HG03064 (cell line): ENCODE data around the gene FBP1.
"Not testable (repeated sequence)": the region's sequence is repeated elsewhere in the genome, so short reads cannot be mapped to it uniquely, and the experiment has no call there.

Experiments
- ATAC-seq: cut with Tn5 transposase; IDR thresholded peaks from one replicate; pipeline ENCODE4 v1.9.1; 2021; ENCODE audit warnings: low read depth; ENCODE audit not compliant: unreplicated experiment

Gene FBP1

DNA sequence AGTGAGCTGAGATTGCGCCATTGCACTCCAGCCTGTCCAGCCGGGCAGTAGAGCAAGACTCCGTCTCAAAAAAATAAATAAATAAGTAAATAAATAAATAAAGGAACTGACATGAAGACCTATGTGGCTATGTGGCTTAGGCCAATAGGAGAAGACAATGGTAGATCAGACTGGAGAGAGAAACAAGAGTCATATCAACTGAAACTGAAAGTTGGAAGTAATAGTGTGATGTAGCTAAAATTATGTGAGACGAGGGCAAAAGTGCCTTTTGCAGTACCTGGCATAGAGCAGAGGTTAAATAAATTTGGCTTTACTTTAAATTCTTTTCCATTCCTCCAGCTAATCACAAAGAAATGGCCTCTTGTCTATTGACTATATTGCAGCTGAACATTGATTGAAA is 53.0 kb downstream of the FBP1 start:
- ATAC-seq, result no peak

DNA sequence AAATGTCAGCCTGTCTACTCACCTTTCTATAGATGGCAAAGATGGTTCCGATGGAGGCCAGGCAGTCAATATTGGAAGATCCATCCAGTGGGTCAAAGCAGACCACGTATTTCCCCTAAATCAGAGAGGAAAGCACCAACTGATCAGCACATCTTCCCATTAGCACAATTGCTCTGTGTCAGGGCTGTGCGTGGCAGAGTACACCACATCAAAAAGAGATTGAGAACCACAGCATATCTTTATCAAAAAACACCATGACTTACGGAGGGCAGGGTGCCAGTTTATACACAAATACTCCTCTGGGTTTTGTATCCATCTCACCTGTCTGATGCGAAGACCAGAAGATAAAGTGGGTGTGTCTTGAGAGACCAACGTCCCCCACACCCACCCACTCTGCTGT is 54.8 kb downstream of the FBP1 start:
- ATAC-seq, result no peak

DNA sequence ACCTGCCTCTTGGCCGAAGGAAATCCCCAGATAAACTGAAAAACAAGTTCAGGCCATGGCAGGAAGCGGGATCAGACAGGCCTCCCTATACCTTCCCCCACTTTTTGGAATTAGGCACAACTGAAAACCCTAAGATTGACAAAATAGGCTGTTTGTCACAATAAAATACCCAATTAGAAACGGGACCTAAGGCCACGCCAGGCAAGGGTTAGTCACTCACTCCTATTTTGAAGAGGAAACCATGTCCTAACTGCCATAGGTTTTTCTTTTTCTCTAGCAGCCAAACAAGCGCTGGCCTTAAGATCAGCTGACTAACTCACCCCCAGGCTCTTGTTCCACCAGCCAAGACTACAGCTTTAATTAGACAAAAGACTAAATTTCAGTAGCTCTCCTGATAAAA is 57.6 kb downstream of the FBP1 start:
- no peak for ATAC-seq

- no peak for ATAC-seq
Measured at GRCh38 chr9:94577571-94577970, 61.7 kb downstream of the FBP1 start.

DNA sequence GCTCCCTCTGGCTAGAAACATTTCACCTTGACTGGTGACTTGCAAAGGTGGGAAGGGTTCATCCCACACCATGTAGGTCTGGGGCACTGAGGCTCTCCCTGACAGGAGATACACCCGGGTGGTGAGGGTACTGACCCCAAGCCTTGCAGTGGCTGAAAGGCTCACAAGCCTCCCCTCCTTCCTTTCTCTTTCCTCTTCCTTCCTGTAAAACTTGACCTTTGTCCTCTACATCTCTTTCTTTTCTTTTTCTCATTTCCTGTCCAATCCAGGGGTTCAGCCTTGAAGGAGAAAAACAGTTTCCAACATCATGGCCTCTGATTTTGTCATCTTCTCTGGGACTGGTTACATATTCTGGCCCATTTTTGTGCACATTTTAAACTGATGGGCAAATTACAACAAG is 62.3 kb downstream of the FBP1 start:
- ATAC-seq, result no peak

- ATAC-seq, result no peak
Measured at GRCh38 chr9:94576131-94576530, 63.2 kb downstream of the FBP1 start.

- ATAC-seq, result no peak
Measured at GRCh38 chr9:94568972-94569712, 70.2 kb downstream of the FBP1 start.

DNA sequence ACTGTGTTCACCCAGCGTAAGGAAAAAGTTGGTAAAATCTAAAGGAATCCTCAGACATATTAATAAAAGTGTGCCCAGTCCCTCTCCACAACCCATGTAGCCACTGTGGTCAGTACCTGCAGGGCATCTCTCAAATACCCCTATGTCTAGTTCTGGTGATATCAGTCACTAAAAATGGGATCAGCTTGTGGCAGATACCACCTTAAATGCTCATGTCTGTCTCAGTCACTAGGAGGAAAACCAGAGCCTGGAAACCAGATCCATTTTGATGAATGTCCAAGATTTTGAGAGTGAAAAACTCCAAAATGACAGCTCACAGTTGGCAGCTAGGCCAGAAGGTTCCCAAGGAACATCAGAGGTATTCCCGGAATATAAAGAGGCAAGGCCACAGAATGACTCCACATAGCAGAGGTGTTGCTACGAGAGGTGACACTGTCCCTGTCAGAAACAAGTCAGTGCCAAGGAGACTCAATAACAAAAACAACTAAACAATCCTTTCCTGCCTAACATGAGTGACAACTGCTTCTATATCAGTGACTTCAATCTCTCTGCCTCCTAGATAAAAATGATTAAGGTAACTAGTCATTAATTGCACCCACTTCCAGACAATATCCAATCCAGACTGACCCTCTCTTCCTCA is 70.9 kb downstream of the FBP1 start:
- ATAC-seq, result no peak

DNA sequence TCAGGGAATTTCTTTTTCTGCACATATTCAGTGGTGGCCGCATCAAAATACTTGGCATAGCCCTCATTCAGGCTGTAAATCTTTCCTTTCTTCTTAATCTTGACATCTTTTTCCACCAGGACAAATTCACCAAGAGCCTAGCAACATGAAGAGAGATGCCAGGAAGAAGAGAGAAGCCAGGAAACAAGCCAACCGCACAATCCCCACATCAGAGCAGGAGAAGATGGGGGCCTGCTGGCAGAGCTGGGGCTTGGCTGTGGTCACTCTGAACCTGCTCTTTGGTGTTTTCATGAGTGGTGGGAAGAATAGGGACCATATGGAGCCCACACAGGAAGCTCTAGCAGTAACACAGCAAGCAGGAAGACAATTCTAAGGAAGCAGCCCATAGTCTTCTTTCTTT is 72.0 kb downstream of the FBP1 start:
- no peak for ATAC-seq

GRCh38 chr9:94566550-94566949 is 72.8 kb downstream of the FBP1 start:
- no peak for ATAC-seq

GRCh38 chr9:94564279-94564678 is 75.0 kb downstream of the FBP1 start:
- ATAC-seq, result not testable (repeated sequence)

DNA sequence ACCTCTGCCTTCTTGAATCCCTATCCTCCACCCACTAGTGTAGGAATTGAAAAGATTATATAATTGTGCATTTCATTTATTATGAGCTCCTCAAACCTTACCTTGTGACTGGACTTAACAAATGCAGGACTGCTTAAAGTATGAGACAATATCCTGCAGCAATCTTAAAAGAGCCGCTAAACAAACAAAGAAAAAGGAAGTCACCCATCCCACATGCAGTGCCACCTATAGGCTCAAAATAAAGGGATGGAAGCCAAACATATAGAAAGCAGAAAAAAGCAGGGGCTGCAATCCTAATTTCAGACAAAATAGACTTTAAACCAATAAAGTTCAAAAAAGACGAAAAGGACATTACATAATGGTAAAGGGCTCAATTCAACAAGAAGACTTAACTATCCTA is 75.8 kb downstream of the FBP1 start:
- no peak for ATAC-seq

DNA sequence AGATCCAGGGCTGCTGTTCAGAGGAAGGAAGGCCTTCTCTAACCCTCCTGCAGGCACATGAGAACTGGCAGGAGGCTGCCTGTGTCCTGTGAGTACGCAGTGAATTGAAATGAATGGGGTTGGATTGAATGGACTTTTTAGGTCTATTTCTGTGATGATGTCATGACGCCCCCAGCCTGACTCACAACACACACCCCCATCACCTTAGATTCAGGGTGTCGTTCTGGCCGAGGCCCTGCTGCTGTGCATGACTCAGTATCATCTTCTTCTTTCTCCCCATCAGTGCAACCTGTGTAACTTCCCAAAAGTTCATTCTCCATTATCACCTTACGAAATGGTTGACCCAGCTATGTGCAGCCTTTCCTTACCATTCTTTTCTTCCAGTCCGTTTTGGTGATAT is 79.1 kb downstream of the FBP1 start:
- ATAC-seq, result no peak

GRCh38 chr9:94557376-94557775 is 81.9 kb downstream of the FBP1 start:
- ATAC-seq, result no peak

DNA sequence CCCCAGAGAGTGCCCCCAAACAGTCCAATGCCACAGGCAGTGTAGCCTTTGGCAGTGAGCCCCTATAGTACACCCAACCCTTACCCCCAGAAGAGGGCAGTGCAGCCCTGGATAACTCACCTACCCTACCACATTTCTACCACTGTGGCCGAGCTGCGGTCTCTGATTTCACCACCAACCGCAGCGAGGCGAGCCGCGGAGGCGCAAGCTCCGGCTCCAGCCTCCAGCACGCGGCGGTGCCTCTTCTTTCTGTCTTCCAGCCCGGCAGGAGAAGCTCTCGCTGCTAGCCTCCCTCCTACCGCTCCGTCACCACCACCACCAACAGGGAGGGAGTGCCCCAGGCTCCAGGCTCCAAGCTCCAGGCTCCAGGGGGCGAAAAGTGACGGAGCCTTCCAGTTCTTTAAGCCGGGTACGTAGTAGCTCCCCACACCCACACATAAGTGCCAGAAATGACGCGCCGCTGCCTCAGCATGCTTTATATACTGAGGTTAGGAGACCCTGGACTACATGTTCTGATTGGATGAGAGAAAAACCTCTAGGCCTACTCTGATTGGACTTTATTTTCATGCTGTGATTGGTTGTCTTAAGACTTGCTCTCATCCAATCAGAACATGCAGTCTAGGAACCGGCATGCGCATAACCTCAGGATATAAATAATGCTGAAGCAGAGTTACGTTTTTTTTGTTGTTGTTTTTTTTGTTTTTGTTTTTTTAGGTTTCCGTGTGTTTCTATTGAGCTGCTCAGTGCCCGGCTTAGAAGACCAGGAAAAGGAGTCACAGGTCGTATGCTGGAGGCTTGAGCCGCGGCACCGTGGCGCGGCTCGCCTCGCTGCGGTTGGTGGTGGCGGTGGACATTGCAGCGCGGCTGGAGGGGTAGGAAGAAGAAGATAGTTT is 84.6 kb downstream of the FBP1 start, which contains the start of gene PCAT7:
Gene PCAT7 (plus strand): TSS at position 645 of the 893 bp plus-strand sequence.
- ATAC-seq, result no peak

DNA sequence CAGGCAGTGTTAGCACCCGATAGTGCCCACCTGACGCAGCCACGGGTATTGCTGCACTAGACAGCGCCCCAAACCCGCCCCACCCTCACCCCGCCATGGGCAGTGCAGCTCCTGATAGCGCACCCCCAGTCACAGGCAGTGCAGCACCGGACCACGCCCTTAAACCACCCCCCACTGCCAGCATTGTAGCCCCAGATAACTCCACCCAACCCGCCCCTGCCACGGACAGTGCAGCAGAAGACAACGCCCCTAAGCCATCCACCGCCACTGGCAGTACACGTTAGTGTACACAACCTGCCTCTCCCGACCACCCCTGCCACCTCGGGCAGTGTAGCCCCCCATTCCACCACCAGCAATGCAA is 85.3 kb downstream of the FBP1 start:
- no peak for ATAC-seq
